ENCODE results near the gene RAD51B.
"Not testable (repeated sequence)": the region's sequence is repeated elsewhere in the genome, so short reads cannot be mapped to it uniquely, and the experiment has no call there.

RAD51B gene

GRCh38 chr14:68167383-68168087, 348.0 kb downstream of the RAD51B start:
- no peak for DNase-seq (ENCODE audit: low read depth in 2 of 3, low spot score in 2 of 3)

- DNase-seq (ENCODE audit: low read depth in 2 of 3, low spot score in 2 of 3) = no peak
Observed at GRCh38 chr14:68168460-68169109, 349.0 kb downstream of the RAD51B start.

DNA sequence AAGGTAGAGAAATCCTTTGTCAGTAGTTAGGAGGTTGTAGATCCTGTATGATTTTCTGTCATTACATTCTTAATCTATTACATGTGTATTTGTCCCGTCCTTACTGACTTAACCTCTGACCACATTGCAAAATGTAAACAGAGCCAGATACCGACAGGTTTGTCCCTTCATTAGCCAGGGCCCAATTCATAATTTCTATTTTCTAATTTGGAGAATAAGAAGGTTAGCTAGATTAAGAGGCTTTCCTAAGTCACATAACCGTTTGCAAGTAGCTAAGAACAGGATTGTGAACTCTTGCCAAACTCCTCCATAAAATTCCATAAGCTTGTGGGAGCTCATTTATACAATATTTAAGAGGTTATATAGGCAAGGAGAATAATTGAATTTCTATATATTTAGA, 352.6 kb downstream of the RAD51B start:
- DNase-seq (ENCODE audit: low read depth in 2 of 3, low spot score in 2 of 3) = no peak

- no peak for DNase-seq (ENCODE audit: low read depth in 2 of 3, low spot score in 2 of 3)
Observed at GRCh38 chr14:68172627-68173026, 353.0 kb downstream of the RAD51B start.

- DNase-seq (ENCODE audit: low read depth in 2 of 3, low spot score in 2 of 3) = no peak
Observed at GRCh38 chr14:68173227-68173972, 353.8 kb downstream of the RAD51B start.

DNA sequence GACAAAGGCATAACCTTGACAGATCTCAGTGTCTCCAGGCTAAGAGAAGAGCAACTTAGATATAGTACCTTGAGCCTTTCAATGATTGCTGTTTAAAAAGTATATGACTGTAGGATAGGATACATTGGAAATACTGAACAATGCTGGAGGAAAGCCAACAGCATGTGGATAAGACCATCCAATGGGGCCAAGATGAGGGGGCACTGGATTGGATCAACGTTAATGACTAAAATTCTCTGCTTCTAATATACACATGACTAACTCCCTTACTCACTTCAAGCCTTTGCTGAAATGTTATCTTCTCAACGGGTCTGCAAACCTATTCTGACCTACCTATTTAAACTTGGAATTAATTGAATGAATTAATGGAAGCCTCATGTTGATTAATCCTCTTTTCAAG, 354.9 kb downstream of the RAD51B start:
- DNase-seq (ENCODE audit: low read depth in 2 of 3, low spot score in 2 of 3) = no peak

DNA sequence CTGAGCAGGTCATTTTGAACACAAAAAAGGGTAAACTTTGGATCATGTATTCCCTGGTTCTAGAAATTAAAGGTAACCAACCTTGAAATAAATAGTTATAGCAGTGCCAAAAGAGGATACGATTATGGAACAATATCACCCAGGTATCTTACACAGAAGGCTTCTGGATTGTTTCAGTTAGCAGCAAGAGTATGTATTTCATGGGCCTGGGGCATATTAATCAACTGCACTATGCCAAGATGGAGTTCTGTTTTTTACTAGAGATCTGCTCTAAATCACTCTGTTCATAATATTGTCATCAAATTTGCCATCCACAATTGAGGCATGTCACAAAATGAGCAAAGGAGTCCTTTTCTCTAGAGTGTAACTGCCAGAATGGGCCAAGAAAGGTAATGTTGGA, 357.1 kb downstream of the RAD51B start:
- DNase-seq (ENCODE audit: low read depth in 2 of 3, low spot score in 2 of 3) = no peak

- no peak for DNase-seq (ENCODE audit: low read depth in 2 of 3, low spot score in 2 of 3)
Observed at GRCh38 chr14:68177728-68178127, 358.1 kb downstream of the RAD51B start.

GRCh38 chr14:68178282-68178681, 358.7 kb downstream of the RAD51B start:
- no peak for DNase-seq (ENCODE audit: low read depth in 2 of 3, low spot score in 2 of 3)

- no peak for DNase-seq (ENCODE audit: low read depth in 2 of 3, low spot score in 2 of 3)
Observed at GRCh38 chr14:68181519-68182326, 362.1 kb downstream of the RAD51B start.

- DNase-seq (ENCODE audit: low read depth in 2 of 3, low spot score in 2 of 3) = peak in 1 of 3 experiments; percentile 7
Observed at GRCh38 chr14:68182492-68182891, 362.9 kb downstream of the RAD51B start.

GRCh38 chr14:68186500-68187276, 367.1 kb downstream of the RAD51B start:
- DNase-seq (ENCODE audit: low read depth in 2 of 3, low spot score in 2 of 3) = not testable (repeated sequence)

GRCh38 chr14:68188174-68188573, 368.6 kb downstream of the RAD51B start:
- DNase-seq (ENCODE audit: low read depth in 2 of 3, low spot score in 2 of 3) = no peak

GRCh38 chr14:68190032-68190431, 370.5 kb downstream of the RAD51B start:
- DNase-seq (ENCODE audit: low read depth in 2 of 3, low spot score in 2 of 3) = no peak

DNA sequence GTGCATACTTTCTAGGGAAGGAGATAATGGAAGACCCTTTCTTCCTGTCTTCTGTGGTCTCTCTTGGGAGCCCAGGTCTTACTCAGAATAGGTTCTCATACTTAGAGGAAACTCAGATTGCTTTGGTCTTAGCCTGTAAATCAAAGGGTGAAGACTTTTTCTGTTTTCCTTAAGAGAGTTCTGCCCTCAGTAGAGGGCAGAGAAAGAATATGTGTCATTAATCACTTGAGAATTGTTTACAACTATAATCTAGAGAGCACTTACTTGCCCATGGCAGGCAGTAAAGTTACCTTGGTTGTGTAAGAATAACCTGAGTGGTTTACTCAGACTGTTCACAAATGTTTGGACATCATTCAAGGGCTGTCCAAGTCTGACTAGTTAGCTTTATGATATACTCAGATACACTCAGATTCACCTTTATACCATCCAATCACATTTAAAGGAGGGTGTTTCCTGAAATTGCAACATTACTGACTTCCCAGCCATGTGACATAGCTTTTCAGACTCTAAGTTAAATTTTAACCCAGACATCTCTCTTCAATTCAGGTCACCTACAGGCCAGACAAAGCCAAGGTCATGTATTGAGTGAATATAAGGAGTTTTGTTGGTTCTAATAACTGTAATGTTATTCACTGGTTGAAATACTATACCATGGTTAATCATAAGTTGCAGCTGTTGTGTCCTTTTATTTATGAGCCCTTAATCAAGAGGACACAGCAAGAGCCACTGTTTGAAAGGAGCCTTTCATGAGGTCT, 372.2 kb downstream of the RAD51B start:
- no peak for DNase-seq (ENCODE audit: low read depth in 2 of 3, low spot score in 2 of 3)

- DNase-seq (ENCODE audit: low read depth in 2 of 3, low spot score in 2 of 3) = no peak
Observed at GRCh38 chr14:68192935-68193334, 373.4 kb downstream of the RAD51B start.

- no peak for DNase-seq (ENCODE audit: low read depth in 2 of 3, low spot score in 2 of 3)
Observed at GRCh38 chr14:68193970-68194681, 374.5 kb downstream of the RAD51B start.

GRCh38 chr14:68195126-68195525, 375.5 kb downstream of the RAD51B start:
- no peak for DNase-seq (ENCODE audit: low read depth in 2 of 3, low spot score in 2 of 3)

Measured in activated CD8-positive, alpha-beta memory T cell treated with anti-CD3 and anti-CD28 coated beads for 48 hours (primary cell).